Transverse colon (tissue), 4 donors: ENCODE results near the gene CACNG6. TPM values are rescaled to one million over a fixed set of nuclear protein-coding genes. Genes with fewer than 3 reads are reported as not detected.
"Not testable (repeated sequence)": the region's sequence is repeated elsewhere in the genome, so short reads cannot be mapped to it uniquely, and the experiment has no call there.

Experiments used
- DNase-seq: peaks from one replicate; pipeline ENCODE4 v3.0.0-alpha.2; 2019
- H3K27ac ChIP-seq, 4 donors: fragments of 200-600 bp; sonication (generic); 2 replicates each; pipeline ENCODE4 v1.5.1; 2016 to 2018; ENCODE audit warnings: inconsistent platforms in 4 of 4
- H3K27me3 ChIP-seq: fragments of 200-600 bp; sonication (generic); 2 replicates; pipeline ENCODE4 v1.5.1; 2017; ENCODE audit warnings: inconsistent platforms
- H3K36me3 ChIP-seq, 4 donors: fragments of 200-600 bp; sonication (generic); 2 replicates each; pipeline ENCODE4 v1.5.1; 2017 to 2019; ENCODE audit warnings: inconsistent platforms in 4 of 4
- H3K4me1 ChIP-seq, 4 donors: fragments of 200-600 bp; sonication (generic); 2 replicates each; pipeline ENCODE4 v1.5.1; 2017 to 2020; ENCODE audit warnings: inconsistent platforms in 4 of 4
- H3K4me3 ChIP-seq, 4 donors: fragments of 200-600 bp; sonication (generic); 1 replicate in 1 of 4; 2 replicates in 3 of 4; pipeline versions ENCODE4 v1.5.1 to v1.6.1; 2017 to 2019; ENCODE audit warnings: inconsistent platforms in 4 of 4
- H3K9me3 ChIP-seq, 2 donors: fragments of 200-600 bp; sonication (generic); 2 replicates each; pipeline ENCODE4 v1.5.1; 2017 to 2019; ENCODE audit warnings: inconsistent platforms in 2 of 2
- CTCF ChIP-seq, 5 experiments: fragments of 200-600 bp in 3 of 5; fragments of 450-650 bp in 2 of 5; sonication (generic) in 3 of 5; IDR thresholded peaks; 1 replicate in 2 of 5; 2 replicates in 3 of 5; pipeline ENCODE4 v1.5.1; 2016 to 2017; ENCODE audit warnings: antibody characterized with exemption in 5 of 5, inconsistent platforms in 3 of 5, mild to moderate bottlenecking in 2 of 5, moderate library complexity in 1 of 5
- EP300 ChIP-seq: sonication (generic); formaldehyde crosslinking; IDR thresholded peaks from one replicate; pipeline ENCODE4 v1.6.1; 2017; ENCODE audit warnings: antibody characterized with exemption, low read depth
- POLR2A ChIP-seq: fragments of 450-650 bp; IDR thresholded peaks from one replicate; pipeline ENCODE4 v1.6.1; 2016; ENCODE audit warnings: antibody characterized with exemption, mild to moderate bottlenecking, moderate library complexity
- POLR2AphosphoS5 ChIP-seq, 3 donors: sonication (generic); formaldehyde crosslinking; IDR thresholded peaks; one replicate each; pipeline ENCODE4 v1.6.1; 2016; ENCODE audit warnings: antibody characterized with exemption in 3 of 3
- WGBS, 2 donors: methylation state at CpG; one replicate each; pipeline ENCODE4 v1.1.5; 2018; ENCODE audit warnings: low coverage in 1 of 2; 5-methylcytosine and 5-hydroxymethylcytosine counted together
- in situ Hi-C, 4 donors: fragments of 200-750 bp; cut with MboI; loops; one replicate each; pipeline versions ENCODE4 v1.15.0 to v1.15.1; 2017; ENCODE audit warnings: low sequenced_read_pairs in 3 of 4, low pct_ligation_motif_present in 1 of 4, low pct_unique_long_range_greater_than_20kb in 1 of 4
- intact Hi-C: fragments of 100-400 bp; cut with DNase I; formaldehyde crosslinking; loops from one replicate; pipeline ENCODE4 v1.15.1; 2023; ENCODE audit warnings: low total_unique reads
- total RNA-seq, 4 donors: library from RNA; depleted of rRNA; stranded (reverse); fragments of >200 nt; gene quantifications; one replicate each; pipeline ENCODE4 v1.1.0, GENCODE V29; 2016

The CACNG6 gene
- total RNA-seq, 4 donors from 2014 or later, result not detected

DNA sequence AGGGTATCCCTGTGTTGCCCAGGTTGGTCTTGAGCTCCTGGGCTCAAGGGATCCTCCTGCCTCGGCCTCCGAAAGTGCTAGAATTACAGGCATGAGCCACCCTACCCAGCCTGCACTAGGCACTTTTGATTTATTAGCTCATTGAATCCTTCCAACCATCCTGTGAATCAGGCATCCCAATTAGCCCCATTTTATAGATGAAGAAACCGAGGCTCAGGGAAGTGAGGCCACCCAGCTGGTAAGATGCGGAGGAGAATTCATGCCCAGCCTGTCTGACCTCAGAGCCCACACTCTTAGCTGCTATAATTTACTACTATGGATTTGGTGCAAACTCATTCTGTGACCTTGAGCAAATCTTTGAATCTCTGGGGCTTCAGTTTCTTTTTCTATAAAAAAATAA, 46.5 kb upstream of the CACNG6 start:
- Histone ChIP-seq H3K27ac (no peak overlapping the region), H3K9me3 (no peaks in the 10 kb centered on the region), H3K4me3 (no peak overlapping the region), H3K36me3 (no peaks in the 10 kb centered on the region), H3K27me3 (peaks cover 51% of the 10 kb centered on the region), H3K4me1 (no peaks in the 10 kb centered on the region)
- 67 to 85% methylated on average over 1 to 4 of the region's 4 CpGs for WGBS, 2 donors
- no peak for DNase-seq
- intact Hi-C loops, result no loop called here
- in situ Hi-C loops, result no loop called here
- TF ChIP-seq CTCF (IDR thresholded peaks at IDR 0.05) (no peak), POLR2A (no peak), EP300 (no peak), POLR2AphosphoS5 (IDR thresholded peaks at IDR 0.05) (no peak)

- H3K36me3 ChIP-seq, result no peaks in the 10 kb centered on the region
- DNase-seq, result no peak
- in situ Hi-C loops (no loop called here), intact Hi-C loops (no loop called here)
- H3K27me3 ChIP-seq, result peaks cover 48% of the 10 kb centered on the region
- TF ChIP-seq POLR2AphosphoS5 (IDR thresholded peaks at IDR 0.05), result no peak
- no peak for TF ChIP-seq EP300
- no peak for TF ChIP-seq CTCF (IDR thresholded peaks at IDR 0.05)
- no peak for TF ChIP-seq POLR2A
- no peak overlapping the region for H3K4me3 ChIP-seq
- H3K4me1 ChIP-seq, result no peaks in the 10 kb centered on the region
- H3K27ac ChIP-seq, result no peak overlapping the region
- H3K9me3 ChIP-seq, result no peaks in the 10 kb centered on the region
- WGBS, 2 donors, result 38 to 41% methylated on average over 2 to 9 of the region's 9 CpGs
Measured at GRCh38 chr19:53945441-53945840, 46.0 kb upstream of the CACNG6 start.

- Histone ChIP-seq H3K4me1 (no peaks in the 10 kb centered on the region), H3K9me3 (no peaks in the 10 kb centered on the region), H3K36me3 (no peaks in the 10 kb centered on the region), H3K27me3 (peaks cover 48% of the 10 kb centered on the region), H3K27ac (no peak overlapping the region), H3K4me3 (no peak overlapping the region)
- 94 to 100% methylated on average over 1 to 2 of the region's 2 CpGs for WGBS, 2 donors
- TF ChIP-seq POLR2AphosphoS5 (IDR thresholded peaks at IDR 0.05) (no peak), EP300 (no peak), POLR2A (no peak), CTCF (IDR thresholded peaks at IDR 0.05) (no peak)
- no peak for DNase-seq
- in situ Hi-C loops, result no loop called here
- intact Hi-C loops, result no loop called here
Measured at GRCh38 chr19:53945998-53946397, 45.4 kb upstream of the CACNG6 start.

GRCh38 chr19:53947624-53948023, 43.8 kb upstream of the CACNG6 start:
- in situ Hi-C loops, result no loop called here
- 70% methylated on average over 5 of the region's 5 CpGs; no CpG with 5 or more reads in 1 of the 2 donors for whole genome bisulfite sequencing, 2 donors
- DNase-seq, result no peak
- Histone ChIP-seq H3K27ac (no peak overlapping the region), H3K9me3 (no peaks in the 10 kb centered on the region), H3K4me1 (no peaks in the 10 kb centered on the region), H3K27me3 (peaks cover 32% of the 10 kb centered on the region), H3K36me3 (no peaks in the 10 kb centered on the region), H3K4me3 (no peak overlapping the region)
- no peak for TF ChIP-seq CTCF (IDR thresholded peaks at IDR 0.05)
- TF ChIP-seq POLR2A, result no peak
- TF ChIP-seq EP300, result no peak
- TF ChIP-seq POLR2AphosphoS5 (IDR thresholded peaks at IDR 0.05), result no peak
- intact Hi-C loops, result no loop called here

GRCh38 chr19:53948611-53949010, 42.8 kb upstream of the CACNG6 start:
- in situ Hi-C loops, DNase-seq, H3K27ac ChIP-seq, H3K9me3 ChIP-seq, H3K4me3 ChIP-seq, H3K4me1 ChIP-seq, H3K36me3 ChIP-seq, intact Hi-C loops: not testable (repeated sequence)
- H3K27me3 ChIP-seq, result peaks cover 31% of the 10 kb centered on the region
- WGBS, 2 donors, result 55 to 88% methylated on average over 4 to 5 of the region's 5 CpGs
